CD4-positive, alpha-beta T cell treated with Interleukin-15 for 1 hour (primary cell): ENCODE results near the gene ATXN7.

Source experiments
- DNase-seq: peaks from one replicate; pipeline ENCODE4 v3.0.0-alpha.2; 2020

ATXN7 gene

GRCh38 chr3:63864008-63864964 lies 619 bp downstream of the ATXN7 start:
- DNase-seq = peak; percentile 27

- DNase-seq = no peak
Measured at GRCh38 chr3:63864965-63865327, 1.3 kb downstream of the ATXN7 start.

DNA sequence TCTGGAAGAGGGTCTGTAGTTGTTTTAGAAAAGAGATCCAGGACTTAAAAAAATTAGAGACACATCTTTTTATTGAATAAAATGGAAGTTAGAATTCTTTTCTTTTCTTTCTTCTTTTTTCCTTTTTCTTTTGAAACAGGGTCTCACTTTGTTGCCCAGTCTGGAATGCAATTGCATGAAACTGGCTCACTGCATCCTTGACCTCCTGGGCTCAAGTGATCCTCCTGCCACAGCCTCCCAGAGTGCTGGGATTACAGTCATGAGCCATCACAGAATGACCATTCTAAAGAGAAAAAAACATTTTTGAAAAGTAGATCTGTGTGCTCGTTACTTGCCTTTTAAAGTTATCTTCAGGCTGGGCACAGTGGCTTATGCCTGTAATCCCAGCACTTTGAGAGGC lies 3.6 kb downstream of the ATXN7 start:
- no peak for DNase-seq

DNA sequence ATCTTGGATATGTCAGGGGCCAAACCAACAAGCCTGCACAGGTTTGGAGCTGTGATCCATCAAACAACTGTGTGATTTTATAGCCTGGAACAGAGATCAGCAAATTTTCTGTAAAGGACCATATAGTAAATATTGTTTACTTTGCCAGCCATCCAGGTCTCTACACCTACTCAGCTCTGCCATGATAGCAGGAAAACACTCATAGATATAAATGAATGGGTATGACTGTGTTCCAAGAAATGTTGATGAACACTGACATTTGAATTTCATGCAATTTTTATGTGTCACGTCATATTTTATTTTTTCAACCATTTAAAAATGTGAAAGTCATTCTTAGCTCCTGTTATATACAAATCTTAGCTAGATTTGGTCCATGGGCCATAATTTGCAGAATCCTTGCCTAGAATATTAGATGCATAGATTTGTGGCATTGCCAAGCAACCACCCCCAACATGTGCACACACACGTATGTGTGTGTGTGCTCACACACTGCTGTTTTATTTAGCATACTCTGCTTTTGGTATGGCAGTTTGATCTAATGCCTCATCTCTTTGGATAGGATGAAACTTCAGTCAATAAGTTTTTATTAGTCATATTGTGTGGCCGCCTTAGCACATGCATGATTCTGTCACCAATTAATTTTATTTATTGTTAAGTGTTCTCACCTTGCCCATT lies 6.4 kb downstream of the ATXN7 start:
- DNase-seq = no peak

DNA sequence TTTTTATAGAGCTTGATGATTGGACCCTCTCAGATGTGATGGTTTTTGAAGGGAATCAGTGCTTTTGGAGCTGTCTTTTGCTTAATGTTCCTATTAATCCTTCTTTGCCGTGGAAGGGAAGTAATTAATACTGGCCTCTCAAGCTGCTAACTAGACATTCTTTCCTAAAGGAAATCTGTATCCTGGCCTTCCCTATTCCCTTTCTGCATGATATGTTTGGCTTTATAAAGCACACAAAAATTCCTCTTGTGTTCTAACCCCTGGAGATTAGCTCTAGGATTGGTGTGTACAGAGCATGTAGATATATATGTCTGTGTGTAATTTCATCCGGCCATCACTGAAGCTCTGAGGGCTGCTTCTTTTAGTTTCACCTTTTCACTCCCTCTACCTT lies 6.9 kb downstream of the ATXN7 start:
- DNase-seq = no peak

GRCh38 chr3:63872135-63872924 lies 8.7 kb downstream of the ATXN7 start:
- DNase-seq = no peak

DNA sequence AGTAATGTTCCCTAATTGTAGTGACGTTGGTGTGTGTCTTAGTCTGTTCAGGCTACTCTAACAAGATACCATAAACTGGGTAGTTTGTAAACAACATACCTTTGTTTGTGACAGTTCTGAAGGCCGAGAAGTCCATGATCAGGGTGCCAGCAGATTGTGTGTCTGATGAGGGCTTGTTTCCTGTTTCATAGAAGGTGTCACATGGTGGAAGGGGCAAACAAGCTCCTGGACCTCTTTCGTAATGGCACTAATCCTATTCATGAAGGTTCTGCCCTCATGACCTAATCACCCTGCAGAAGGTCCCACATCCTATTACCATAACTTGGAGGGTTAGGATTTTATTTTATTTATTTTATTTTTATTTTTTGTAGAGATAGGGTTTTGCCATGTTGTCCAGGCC lies 11.1 kb downstream of the ATXN7 start:
- DNase-seq = no peak

DNA sequence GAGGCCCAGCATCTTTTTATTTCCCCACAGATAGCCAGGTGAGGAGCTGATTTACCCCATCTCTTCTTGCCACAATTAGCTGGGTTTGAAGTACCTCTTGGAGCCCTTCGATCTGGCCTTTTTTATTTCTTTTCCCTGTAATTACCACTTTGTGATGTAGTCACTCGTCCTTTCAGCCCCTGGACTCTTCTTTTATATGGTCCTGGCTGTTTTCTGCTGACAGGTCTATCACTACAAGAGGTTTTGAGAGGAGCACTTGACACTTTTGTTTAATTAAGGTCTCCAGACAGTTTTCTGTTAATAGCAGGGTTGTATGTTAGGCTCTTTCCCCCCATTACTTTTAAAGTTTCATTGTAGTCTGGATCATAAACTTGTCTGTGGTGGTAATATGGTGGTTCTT lies 11.8 kb downstream of the ATXN7 start:
- DNase-seq = no peak

DNA sequence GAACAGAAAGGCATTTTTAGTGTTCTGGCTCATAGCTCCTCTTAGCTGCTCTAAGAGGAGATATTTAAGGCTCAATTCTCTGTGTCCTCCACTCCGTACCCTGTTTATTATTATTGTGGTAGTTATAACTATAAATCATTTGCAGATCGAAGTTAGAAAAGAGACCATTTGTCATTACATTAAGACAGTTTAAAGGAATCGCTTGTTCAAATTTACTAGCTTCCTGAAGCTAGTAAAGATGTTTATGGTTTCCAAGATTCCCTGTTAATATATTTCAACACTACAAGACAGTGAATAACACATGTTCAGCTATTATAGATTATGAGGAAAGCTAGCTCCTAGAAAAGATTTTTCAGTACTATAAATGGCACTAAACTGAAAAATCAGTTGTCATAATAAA lies 12.6 kb downstream of the ATXN7 start:
- DNase-seq = no peak

DNA sequence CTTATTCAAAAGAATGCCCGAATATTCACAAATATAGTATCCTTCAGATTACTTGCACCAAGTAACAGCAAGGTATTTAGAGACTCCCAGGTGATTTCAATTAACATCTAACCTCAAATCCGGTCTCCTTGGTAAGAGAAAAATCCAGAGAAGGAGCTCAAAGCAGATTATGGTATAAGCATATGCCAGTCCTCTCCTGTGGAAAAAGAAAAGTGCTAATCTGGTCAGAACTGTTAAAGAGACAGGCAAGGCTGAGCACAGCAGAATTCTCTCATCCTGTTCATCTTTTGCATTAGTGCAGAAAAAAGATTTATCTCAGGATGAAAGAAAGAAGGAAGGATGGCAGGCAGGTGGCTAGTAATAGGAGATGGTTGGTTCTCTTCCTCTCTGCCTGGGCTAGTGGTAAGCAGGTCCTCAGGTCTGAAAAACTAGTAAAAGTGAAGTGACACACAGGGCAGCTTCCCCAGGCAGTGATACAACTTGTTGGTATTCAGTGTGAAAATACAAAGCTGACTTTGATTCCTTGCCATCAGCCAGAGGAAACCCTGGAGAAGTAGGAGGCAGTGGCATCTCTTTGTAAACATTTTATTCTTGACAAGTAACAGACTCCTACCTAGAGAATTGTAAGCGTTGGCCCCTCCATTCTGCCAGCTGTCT lies 14.2 kb downstream of the ATXN7 start:
- no peak for DNase-seq

DNA sequence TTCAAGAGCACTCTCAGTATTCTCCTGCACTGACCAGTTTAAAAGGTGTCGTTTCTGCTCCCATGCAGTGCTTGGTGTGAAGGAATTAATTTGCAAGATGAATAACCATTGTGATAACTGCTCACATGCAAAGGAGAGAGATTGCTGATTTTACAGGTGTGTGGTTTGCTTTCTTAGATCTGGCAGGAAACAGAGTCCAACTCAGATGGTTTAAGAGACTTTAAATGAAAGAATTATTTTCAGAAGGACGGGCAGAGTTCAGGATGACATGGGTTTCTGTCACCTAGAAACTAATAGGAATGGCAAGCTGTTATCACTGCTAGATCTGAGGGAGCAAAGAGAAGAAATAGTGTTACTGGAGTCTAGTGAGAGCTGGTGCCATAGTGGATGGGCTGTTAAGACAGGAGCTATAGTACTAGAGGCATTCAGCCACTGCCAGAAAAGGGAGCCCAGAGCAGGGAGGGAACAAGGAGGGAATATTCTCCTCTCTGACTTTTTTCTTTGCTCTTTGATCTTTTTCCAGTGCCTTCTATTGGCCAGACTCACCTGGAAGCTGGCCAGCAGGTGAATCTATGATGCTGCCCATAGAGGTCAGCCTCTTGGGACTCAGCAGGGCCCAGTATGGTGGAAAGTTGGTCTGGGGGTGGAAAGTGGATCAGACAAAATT lies 14.9 kb downstream of the ATXN7 start:
- no peak for DNase-seq

DNA sequence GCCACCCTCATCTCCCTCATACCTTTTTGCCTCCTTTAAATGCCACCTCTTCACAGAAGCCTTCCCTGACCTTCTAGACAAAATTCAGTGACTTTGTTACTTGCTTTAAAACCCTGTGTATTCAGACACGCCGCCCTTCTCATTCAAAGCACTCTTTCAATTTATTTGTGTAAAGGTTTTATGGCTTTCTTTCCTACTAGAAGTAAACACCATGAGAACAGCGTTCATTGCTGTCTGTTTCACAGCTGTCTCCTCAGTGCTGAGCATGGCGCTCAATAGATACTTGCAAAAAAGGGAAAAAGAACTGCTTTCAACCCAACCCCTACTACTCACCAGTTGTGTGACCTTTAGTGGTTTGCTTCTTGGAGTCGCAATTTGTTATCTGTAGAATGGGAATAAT lies 17.0 kb downstream of the ATXN7 start:
- DNase-seq = no peak

GRCh38 chr3:63886858-63887257 lies 23.2 kb downstream of the ATXN7 start:
- no peak for DNase-seq

DNA sequence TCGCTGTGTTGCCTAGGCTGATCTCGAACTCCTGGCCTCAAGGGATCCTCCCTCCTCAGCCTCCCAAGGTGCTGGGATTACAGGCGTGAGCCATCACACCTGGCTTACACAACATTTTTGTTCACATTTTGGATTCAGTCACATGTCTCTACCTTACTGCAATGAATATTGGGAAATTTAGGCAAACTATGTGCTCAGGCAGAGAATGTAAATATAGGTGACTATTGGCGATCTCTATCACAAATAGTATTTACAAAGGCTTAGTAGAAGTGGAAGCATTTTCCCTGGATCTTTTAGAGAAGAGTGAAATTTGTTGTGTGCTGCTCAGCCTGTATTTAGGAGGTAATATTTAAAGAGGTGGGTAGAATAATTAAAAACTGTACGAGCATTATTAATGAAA lies 27.9 kb downstream of the ATXN7 start:
- DNase-seq = no peak

- DNase-seq = no peak
Measured at GRCh38 chr3:63892773-63893352, 29.2 kb downstream of the ATXN7 start.

DNA sequence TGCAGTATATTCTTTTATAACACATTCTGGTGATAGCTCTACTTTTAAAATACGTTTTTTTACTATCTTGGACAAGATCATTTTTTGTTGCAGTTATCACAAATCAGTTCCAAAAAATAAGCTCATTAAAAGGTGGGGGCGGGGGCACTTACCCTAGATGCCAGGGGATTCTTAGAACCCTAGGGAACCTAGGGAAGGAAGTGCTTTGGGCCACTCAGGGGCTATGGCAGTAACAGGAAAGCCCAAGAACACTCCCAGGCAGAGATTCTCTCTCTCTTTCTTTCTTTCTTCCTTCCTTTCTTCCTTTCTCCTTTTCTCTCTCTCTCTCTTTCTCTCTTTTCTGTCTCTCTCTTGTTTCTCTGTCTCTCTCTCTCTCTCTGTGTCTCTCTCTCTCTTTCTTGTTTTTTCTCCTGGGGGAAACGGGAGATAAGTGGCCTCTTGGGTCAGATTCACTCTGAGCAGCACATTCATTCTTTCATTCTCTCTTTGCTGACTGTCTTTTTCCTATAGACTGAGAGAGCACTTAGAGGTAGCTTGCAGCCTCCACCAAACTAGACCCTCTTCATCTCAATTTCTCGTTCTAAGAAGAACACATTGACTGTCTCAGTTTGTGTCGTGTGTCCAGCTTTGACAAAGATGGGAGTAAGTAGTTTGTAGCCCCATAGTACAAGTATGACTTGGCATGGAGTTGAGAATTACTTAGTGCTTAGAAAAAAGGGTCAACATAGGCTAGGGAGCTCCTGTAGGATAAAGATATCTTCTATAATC lies 31.9 kb downstream of the ATXN7 start:
- no peak for DNase-seq

GRCh38 chr3:63896332-63897030 lies 32.8 kb downstream of the ATXN7 start:
- DNase-seq = no peak

- DNase-seq = no peak
Measured at GRCh38 chr3:63900010-63900409, 36.3 kb downstream of the ATXN7 start.

- no peak for DNase-seq
Measured at GRCh38 chr3:63900459-63900858, 36.8 kb downstream of the ATXN7 start.
